GM18511 (cell line): ENCODE measurements around the gene BCAP29.

Experiments used
- ATAC-seq: cut with Tn5 transposase; IDR thresholded peaks from one replicate; pipeline ENCODE4 v1.9.1; 2021; ENCODE audit warnings: mild to moderate bottlenecking, moderate library complexity; ENCODE audit not compliant: unreplicated experiment

BCAP29 gene

GRCh38 chr7:107661865-107662379 lies 81.9 kb downstream of the BCAP29 start:
- ATAC-seq: no peak

GRCh38 chr7:107663196-107663595 lies 83.2 kb downstream of the BCAP29 start:
- ATAC-seq: no peak

GRCh38 chr7:107666790-107667189 lies 86.7 kb downstream of the BCAP29 start:
- no peak for ATAC-seq

- no peak for ATAC-seq
Measured at GRCh38 chr7:107667341-107667740, 87.3 kb downstream of the BCAP29 start.

GRCh38 chr7:107668296-107668695 lies 88.2 kb downstream of the BCAP29 start:
- no peak for ATAC-seq
